HepG2 (cell line): ENCODE data around the gene RTBDN. TPM values are rescaled to one million over a fixed set of nuclear protein-coding genes. Genes with fewer than 3 reads are reported as not detected.
A peak's percentile ranks its signal among the peaks of the same experiment; 100 is the strongest.

Experiments
- DDIT3 ChIP-seq: sonication (generic); formaldehyde crosslinking; IDR thresholded peaks from 2 replicates; pipeline ENCODE4 v1.4.0; 2020; ENCODE audit warnings: mild to moderate bottlenecking, missing genetic modification reagents
- DNMT3B ChIP-seq: conservative IDR thresholded peaks from 2 replicates; pipeline ENCODE4 v1.6.1; 2016; ENCODE audit warnings: missing biosample characterization, control low read depth
- FOXK2 ChIP-seq: fragments of 450-650 bp; IDR thresholded peaks from 2 replicates; pipeline ENCODE4 v1.6.1; 2016
- MBD4 ChIP-seq: IDR thresholded peaks from 2 replicates; pipeline ENCODE4 v1.6.1; 2012; ENCODE audit warnings: low read length, inconsistent platforms, borderline replicate concordance
- MNT ChIP-seq: fragments of 450-650 bp; IDR thresholded peaks from 2 replicates; pipeline ENCODE4 v1.6.1; 2016
- RARA ChIP-seq: IDR thresholded peaks from 2 replicates; pipeline ENCODE4 v1.6.1; 2016; ENCODE audit warnings: missing genetic modification reagents, missing compliant biosample characterization
- SMARCC2 ChIP-seq: fragments of 450-650 bp; IDR thresholded peaks from 2 replicates; pipeline ENCODE4 v1.6.1; 2017; ENCODE audit warnings: antibody characterized with exemption, mild to moderate bottlenecking
- SOX5 ChIP-seq: IDR thresholded peaks from 2 replicates; pipeline ENCODE4 v1.6.1; 2016; ENCODE audit warnings: borderline replicate concordance
- TRIM22 ChIP-seq: fragments of 450-650 bp; IDR thresholded peaks from 2 replicates; pipeline ENCODE4 v1.6.1; 2017
- XRCC5 ChIP-seq: fragments of 200-400 bp; formaldehyde crosslinking; optimal IDR thresholded peaks from 2 replicates; pipeline ENCODE3; 2017; ENCODE audit warnings: mild to moderate bottlenecking, low read length
- ZBTB44 ChIP-seq: sonication (generic); formaldehyde crosslinking; IDR thresholded peaks from 2 replicates; pipeline ENCODE4 v1.4.0; 2020; ENCODE audit warnings: missing genetic modification reagents
- ZNF121 ChIP-seq: sonication (generic); formaldehyde crosslinking; IDR thresholded peaks from 2 replicates; pipeline ENCODE4 v1.5.0; 2020; ENCODE audit warnings: mild to moderate bottlenecking, missing genetic modification reagents
- ZNF550 ChIP-seq: sonication (generic); formaldehyde crosslinking; IDR thresholded peaks from 2 replicates; pipeline ENCODE4 v1.4.0; 2020; ENCODE audit warnings: mild to moderate bottlenecking, missing genetic modification reagents, borderline replicate concordance
- ZNF557 ChIP-seq: sonication (generic); formaldehyde crosslinking; IDR thresholded peaks from 2 replicates; pipeline ENCODE4 v1.4.0; 2020; ENCODE audit warnings: missing genetic modification reagents
- ZNF772 ChIP-seq: sonication (generic); formaldehyde crosslinking; IDR thresholded peaks from 2 replicates; pipeline ENCODE4 v1.5.0; 2020; ENCODE audit warnings: mild to moderate bottlenecking, missing genetic modification reagents
- ZNF839 ChIP-seq: sonication (generic); formaldehyde crosslinking; IDR thresholded peaks from 2 replicates; pipeline ENCODE4 v1.4.0; 2020; ENCODE audit warnings: missing genetic modification reagents, mild to moderate bottlenecking, borderline replicate concordance
- polyA plus RNA-seq, 8 experiments: library from polyadenylated mRNA; depleted of rRNA in 3 of 8; stranded (reverse) in 7 of 8; unstranded in 1 of 8; fragments of >200 nt; fragmentation: Illumina TruSeq in 4 of 8; extraction: Trizol in 4 of 8; gene quantifications; 2 replicates each; pipeline versions ENCODE4 v1.2.1 to v1.2.3, GENCODE V29; 2011 to 2016; ENCODE audit warnings: low read depth in 4 of 8, missing spikeins in 1 of 8, mixed read lengths in 1 of 8; ENCODE audit not compliant: insufficient read depth in 1 of 8
- total RNA-seq, 5 experiments: library from RNA; depleted of rRNA; stranded (reverse); fragments of >200 nt; fragmentation: Illumina TruSeq; extraction: Trizol; gene quantifications; 2 replicates each; pipeline ENCODE4 v1.2.3, GENCODE V29; 2016; ENCODE audit warnings: low read depth in 1 of 5
- TF ChIP-seq, protein P1 (sequence below): sonication (generic); formaldehyde crosslinking; conservative IDR thresholded peaks from 2 replicates; pipeline ENCODE4 v1.4.0; 2020; ENCODE audit warnings: missing genetic modification reagents
- TF ChIP-seq, protein P2 (sequence below): sonication (generic); formaldehyde crosslinking; conservative IDR thresholded peaks from 2 replicates; pipeline ENCODE4 v1.8.1; 2023; ENCODE audit warnings: missing genetic modification reagents
- TF ChIP-seq, protein P3 (sequence below): sonication (generic); formaldehyde crosslinking; conservative IDR thresholded peaks from 2 replicates; pipeline ENCODE4 v1.4.0; 2020; ENCODE audit warnings: missing genetic modification reagents

RTBDN gene
- total and polyA plus RNA-seq, 2 of the 13 experiments (the other 11 are each of a cell fraction or from before 2014, with no cell fraction given), result 0.27 to 0.48 TPM

- TF ChIP-seq, protein P1, sequence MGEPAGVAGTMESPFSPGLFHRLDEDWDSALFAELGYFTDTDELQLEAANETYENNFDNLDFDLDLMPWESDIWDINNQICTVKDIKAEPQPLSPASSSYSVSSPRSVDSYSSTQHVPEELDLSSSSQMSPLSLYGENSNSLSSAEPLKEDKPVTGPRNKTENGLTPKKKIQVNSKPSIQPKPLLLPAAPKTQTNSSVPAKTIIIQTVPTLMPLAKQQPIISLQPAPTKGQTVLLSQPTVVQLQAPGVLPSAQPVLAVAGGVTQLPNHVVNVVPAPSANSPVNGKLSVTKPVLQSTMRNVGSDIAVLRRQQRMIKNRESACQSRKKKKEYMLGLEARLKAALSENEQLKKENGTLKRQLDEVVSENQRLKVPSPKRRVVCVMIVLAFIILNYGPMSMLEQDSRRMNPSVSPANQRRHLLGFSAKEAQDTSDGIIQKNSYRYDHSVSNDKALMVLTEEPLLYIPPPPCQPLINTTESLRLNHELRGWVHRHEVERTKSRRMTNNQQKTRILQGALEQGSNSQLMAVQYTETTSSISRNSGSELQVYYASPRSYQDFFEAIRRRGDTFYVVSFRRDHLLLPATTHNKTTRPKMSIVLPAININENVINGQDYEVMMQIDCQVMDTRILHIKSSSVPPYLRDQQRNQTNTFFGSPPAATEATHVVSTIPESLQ (CRISPR knock-in tag), result no peak
- TF ChIP-seq, protein P2, sequence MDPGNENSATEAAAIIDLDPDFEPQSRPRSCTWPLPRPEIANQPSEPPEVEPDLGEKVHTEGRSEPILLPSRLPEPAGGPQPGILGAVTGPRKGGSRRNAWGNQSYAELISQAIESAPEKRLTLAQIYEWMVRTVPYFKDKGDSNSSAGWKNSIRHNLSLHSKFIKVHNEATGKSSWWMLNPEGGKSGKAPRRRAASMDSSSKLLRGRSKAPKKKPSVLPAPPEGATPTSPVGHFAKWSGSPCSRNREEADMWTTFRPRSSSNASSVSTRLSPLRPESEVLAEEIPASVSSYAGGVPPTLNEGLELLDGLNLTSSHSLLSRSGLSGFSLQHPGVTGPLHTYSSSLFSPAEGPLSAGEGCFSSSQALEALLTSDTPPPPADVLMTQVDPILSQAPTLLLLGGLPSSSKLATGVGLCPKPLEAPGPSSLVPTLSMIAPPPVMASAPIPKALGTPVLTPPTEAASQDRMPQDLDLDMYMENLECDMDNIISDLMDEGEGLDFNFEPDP (CRISPR knock-in tag), result no peak
- no peak for TF ChIP-seq MNT
- TF ChIP-seq RARA, result peak; percentile 12; the same call in 1 of the 2 replicates
- TF ChIP-seq MBD4, result no peak
- TF ChIP-seq SOX5 (CRISPR knock-in tag), result 0 out of 2 replicates have a peak, but pooled peaks have one; percentile 18
- no peak for TF ChIP-seq ZNF550 (CRISPR knock-in tag)
- no peak for TF ChIP-seq ZBTB44 (CRISPR knock-in tag)
- peak; percentile 40 for TF ChIP-seq XRCC5
- TF ChIP-seq DDIT3, result no peak
- no peak for TF ChIP-seq ZNF121
- no peak for TF ChIP-seq ZNF557 (CRISPR knock-in tag)
- no peak for TF ChIP-seq FOXK2
- no peak for TF ChIP-seq ZNF772
- TF ChIP-seq SMARCC2, result no peak
- TF ChIP-seq TRIM22, result no peak
- TF ChIP-seq, protein P3, sequence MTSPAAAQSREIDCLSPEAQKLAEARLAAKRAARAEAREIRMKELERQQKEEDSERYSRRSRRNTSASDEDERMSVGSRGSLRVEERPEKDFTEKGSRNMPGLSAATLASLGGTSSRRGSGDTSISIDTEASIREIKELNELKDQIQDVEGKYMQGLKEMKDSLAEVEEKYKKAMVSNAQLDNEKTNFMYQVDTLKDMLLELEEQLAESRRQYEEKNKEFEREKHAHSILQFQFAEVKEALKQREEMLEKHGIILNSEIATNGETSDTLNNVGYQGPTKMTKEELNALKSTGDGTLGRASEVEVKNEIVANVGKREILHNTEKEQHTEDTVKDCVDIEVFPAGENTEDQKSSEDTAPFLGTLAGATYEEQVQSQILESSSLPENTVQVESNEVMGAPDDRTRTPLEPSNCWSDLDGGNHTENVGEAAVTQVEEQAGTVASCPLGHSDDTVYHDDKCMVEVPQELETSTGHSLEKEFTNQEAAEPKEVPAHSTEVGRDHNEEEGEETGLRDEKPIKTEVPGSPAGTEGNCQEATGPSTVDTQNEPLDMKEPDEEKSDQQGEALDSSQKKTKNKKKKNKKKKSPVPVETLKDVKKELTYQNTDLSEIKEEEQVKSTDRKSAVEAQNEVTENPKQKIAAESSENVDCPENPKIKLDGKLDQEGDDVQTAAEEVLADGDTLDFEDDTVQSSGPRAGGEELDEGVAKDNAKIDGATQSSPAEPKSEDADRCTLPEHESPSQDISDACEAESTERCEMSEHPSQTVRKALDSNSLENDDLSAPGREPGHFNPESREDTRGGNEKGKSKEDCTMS, result no peak
- TF ChIP-seq DNMT3B (CRISPR knock-in tag), result no peak
- no peak for TF ChIP-seq ZNF839 (CRISPR knock-in tag)
These were observed 38.0 kb downstream of the RTBDN start (continued) for GRCh38 chr19:12796146-12797071.
